NCI-H2107 treated with DMSO at 0.1 percent for 48 hours (cell line): ENCODE data around the gene WIPF1.
A peak's percentile ranks its signal among the peaks of the same experiment; 100 is the strongest.
"Not testable (repeated sequence)": the region's sequence is repeated elsewhere in the genome, so short reads cannot be mapped to it uniquely, and the experiment has no call there.

ENCODE experiments used
- DNase-seq: peaks from one replicate; lab custom pipeline; 2025; ENCODE audit not compliant: unreplicated experiment; lab: John Stamatoyannopoulos, UW

The WIPF1 gene

GRCh38 chr2:174572556-174572955 is 25.0 kb downstream of the WIPF1 start:
- no peak for DNase-seq

GRCh38 chr2:174571669-174572323 is 25.8 kb downstream of the WIPF1 start:
- DNase-seq, result no peak

DNA sequence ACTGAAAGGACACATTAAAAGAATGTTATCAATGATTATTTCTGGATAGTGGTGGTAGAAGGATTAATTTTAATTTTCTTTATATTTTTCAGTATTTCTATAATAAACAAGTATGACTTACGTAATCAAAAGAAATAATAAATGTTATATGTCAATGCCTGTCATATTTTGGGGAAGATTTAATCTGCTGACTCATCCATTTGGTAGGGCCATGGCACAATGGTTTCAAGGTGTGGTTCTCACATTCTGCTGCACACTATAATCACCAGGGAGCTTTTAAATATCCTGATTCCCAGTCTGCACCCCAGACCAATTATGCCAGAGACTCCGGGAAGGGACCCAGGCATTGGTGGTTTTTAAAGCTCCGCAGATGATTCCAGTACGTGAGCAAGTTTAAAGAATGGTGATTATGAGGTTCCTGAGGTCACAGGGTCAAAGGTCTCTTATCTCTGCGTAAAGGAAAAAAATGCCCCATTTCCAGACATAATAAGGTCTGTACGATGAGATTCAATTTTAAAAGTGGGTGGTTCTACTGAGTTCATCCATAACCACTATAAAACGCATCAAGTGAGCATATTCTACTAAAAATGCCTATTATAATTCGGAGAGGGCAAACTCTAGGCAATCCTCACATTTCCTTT is 27.2 kb downstream of the WIPF1 start:
- DNase-seq, result no peak

DNA sequence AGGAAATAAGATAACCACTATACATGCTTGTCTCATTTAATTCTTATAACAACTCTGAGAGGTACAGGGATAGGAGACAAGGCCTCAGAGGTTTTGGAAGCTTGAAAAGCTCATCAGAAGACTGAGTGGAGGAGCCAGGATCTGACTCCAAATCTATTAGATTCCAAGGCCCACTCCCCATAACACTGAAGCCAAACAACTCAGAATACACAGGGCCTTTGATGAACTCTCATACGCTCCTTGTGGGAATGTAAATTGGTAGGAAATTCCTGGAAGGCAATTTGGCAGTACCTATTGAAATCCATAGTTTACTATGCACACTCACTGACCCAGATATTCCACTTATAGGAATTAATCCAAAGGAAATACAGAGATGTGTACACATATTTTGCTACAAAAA is 27.9 kb downstream of the WIPF1 start:
- DNase-seq, result no peak

- DNase-seq, result no peak
Measured at GRCh38 chr2:174568425-174568824, 29.2 kb downstream of the WIPF1 start.

DNA sequence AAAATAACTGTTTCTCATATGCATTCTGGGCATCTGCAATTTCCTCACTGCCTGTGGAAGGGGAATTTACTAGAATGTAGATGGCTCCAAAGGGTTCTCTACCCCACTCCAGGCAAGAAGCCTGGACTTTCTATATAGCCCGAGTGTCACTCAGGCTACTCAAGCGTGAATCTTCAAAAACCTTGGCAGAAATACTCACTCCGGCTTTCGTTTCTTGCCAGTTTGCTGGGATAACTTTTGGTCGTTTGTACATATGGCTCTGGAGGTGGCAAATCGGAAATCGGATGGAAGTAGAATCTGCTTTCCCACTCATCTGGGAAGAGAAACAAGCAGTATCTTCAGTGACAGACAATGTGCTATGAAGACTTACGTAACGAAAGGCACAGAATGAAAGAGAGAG is 30.7 kb downstream of the WIPF1 start:
- no peak for DNase-seq

DNA sequence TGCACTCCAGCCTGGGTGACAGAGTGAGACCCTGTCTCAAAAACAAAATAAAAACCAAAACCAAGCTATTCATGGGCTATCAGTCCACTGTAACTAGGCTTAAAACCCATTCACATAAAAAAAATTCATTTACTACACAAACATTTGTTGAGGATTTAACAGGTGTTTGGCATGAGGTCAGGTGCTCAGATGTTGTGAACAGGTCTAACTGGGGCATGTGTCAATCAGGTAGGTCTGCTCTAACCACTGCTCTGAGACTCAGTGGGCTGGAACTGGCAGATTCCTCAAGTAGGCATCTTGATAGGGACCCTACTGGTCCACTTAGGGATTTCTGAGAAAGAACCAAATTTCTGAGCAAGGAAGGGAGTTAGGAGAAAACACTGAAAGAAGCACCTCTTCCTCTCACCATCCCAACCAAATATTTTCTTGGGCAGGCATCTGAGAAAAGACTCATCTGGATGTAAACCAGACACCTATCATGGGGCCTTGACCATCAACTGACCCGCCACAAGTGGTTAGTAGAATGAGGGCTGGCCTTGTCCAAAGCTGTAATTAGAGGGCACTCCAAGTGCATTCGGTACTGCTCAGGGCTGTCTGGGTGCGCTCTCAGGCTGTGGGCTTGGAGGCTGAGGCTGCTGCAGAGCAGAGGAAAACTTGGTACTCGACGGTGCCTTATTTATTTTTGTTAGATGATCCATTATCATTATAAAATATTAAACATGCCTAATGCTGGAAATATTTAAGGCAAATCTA is 33.9 kb downstream of the WIPF1 start:
- no peak for DNase-seq

GRCh38 chr2:174561972-174562370 is 35.6 kb downstream of the WIPF1 start:
- no peak for DNase-seq

DNA sequence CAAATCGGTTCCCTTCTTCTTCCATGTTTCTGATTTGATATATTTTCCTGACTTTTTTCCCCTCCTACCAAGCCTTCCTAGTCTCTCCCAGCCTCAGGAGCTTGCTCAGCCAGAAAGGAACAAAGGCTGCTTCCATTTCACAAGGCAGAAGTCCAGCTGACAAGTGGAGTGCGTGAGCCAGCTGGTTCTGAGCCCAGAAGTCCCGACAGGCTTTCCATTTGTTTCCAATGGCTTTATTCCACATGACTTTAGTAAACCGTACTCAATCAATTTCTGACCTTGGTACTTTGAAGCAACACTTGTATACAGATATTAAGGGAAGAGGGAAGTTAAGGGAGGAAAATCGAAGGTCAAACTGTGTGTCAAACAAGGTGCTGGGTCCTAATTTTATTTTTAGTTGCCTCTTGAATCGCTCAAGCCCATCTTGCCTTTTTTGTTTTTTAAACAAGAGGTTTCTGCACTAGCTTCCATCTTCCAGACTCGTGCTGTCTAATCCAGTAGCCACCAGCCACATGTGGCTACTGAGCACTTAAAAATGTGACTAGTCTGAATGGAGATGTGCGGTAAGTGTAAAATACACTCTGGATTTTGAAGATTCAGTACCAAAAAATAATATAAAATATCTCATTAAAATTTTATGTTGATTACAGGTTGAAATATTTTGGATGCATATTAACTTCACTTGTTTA is 36.2 kb downstream of the WIPF1 start:
- no peak for DNase-seq

GRCh38 chr2:174560737-174561136 is 36.9 kb downstream of the WIPF1 start:
- DNase-seq, result peak; percentile 4

- DNase-seq, result no peak
Measured at GRCh38 chr2:174555998-174556397, 41.6 kb downstream of the WIPF1 start.

DNA sequence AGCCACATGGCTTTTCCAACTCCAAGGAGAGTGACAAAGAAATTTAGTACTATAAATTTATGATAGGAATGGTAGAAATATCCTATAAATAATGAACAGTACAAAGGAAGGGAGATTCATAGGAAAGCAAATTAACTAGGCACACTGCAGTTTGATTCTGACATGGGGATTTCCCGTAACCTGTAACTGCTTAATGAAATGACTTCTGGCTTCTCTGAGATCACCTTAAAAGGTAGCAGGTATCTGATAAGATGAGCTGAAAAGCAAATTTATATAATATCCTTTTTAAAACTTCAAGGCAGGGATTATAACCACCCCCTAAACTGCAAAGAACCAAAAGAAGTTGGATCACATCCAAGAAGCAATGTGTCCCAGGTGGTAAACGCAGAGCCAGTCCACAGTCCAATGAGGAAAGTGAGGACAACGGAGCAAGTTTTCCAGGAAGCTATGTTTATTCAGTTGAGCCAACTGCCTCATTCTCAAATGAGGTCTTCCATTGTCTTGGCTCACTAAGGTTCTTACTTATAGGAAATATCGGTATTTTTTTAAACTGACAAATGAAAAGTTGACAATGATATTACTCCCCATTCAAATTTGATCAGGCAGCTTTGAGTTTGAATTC is 43.0 kb downstream of the WIPF1 start:
- DNase-seq, result no peak

GRCh38 chr2:174553811-174554493 is 43.7 kb downstream of the WIPF1 start:
- DNase-seq, result no peak

GRCh38 chr2:174552880-174553279 is 44.7 kb downstream of the WIPF1 start:
- DNase-seq, result no peak

- no peak for DNase-seq
Measured at GRCh38 chr2:174551697-174552096, 45.9 kb downstream of the WIPF1 start.

DNA sequence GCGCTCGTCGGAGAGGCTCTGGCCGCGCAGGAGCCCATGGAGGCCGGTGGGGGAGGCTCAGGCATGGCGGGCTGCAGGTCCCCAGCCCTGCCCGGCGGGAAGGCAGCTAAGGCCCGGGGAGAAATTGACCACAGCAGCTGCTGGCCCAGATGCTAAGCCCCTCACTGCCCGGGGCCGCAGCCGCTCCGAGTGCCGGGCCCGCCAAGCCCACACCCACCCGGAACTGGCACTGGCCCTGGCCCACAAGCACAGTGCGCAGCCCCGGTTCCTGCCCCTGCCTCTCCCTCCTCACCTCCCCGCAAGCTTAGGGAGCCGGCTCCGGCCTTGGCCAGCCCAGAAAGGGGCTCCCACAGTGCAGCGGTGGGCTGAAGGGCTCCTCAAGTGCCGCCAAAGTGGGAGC is 49.0 kb downstream of the WIPF1 start:
- not testable (repeated sequence) for DNase-seq

GRCh38 chr2:174548021-174548420 is 49.6 kb downstream of the WIPF1 start:
- not testable (repeated sequence) for DNase-seq

DNA sequence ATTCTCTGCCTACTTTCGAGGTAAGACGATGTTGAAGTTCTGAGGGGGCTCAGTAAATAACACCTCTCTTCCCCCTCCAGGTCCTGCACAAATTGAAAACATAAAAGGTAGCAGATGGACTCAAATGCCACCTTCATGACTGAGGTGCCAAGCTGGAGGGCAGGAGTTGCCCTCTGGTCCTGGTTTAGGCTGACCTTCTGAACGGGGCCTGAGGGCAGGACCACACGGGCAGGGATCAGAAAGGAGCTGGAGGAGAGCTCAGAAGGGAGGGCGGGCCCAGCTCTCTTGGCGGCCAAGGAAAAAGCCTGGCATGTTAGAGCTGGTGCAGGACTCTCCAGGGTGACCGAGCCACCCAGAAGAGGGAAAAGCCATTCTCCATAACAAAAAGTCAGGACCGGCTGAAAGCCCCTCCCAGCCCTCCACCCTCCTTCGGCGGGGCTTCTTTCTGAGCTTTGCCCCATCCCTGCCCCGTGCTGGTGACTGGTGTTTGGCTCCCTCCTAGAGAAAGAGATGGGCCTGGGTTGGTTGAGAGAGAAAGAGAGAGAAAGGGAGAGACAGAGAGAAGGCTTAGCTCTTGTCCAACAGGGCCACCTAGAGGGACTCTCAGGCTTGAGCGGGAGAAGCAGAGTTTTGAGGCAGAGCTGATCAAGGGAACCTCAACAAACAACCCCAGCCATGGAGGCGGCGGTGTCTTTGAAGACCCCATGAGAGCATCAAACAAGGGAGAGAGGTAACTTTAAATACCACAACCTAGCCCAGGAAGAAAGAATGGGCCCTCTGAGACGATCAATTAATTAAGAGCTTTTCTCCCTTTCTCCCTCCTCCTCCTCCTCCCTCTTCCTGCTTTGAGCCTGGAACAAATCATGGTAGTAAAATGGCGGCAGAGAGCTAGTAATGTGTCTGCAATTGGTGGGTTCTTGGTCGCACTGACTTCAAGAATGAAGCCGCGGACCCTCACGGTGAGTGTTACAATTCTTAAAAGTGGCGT is 50.8 kb downstream of the WIPF1 start:
- no peak for DNase-seq

DNA sequence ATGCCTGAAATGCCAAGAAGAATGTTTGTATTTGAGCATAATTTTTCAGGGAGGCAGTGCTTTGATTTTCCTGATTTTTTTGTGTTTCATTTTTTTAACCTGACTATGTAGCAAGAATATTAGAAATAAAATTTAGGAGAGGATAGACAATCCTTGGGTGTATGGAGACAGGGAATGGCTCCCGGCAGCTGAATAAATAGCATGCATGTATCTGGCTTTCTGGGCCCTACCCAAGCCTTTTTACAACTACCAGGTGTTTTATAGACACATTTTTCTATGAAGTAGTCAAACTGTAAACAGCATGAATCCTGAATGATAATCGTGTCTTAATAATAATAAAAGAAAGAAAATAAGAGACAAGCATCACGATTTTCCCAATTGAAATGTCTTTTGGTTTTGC is 52.4 kb downstream of the WIPF1 start:
- DNase-seq, result no peak
